ENCODE results near the gene DNAH3. TPM values are rescaled to one million over a fixed set of nuclear protein-coding genes. Genes with fewer than 3 reads are reported as not detected.

The DNAH3 gene
- total and polyA plus RNA-seq, 2 of the 13 experiments (the other 11 are each of a cell fraction or from before 2014, with no cell fraction given) = 0.07 to 0.08 TPM

DNA sequence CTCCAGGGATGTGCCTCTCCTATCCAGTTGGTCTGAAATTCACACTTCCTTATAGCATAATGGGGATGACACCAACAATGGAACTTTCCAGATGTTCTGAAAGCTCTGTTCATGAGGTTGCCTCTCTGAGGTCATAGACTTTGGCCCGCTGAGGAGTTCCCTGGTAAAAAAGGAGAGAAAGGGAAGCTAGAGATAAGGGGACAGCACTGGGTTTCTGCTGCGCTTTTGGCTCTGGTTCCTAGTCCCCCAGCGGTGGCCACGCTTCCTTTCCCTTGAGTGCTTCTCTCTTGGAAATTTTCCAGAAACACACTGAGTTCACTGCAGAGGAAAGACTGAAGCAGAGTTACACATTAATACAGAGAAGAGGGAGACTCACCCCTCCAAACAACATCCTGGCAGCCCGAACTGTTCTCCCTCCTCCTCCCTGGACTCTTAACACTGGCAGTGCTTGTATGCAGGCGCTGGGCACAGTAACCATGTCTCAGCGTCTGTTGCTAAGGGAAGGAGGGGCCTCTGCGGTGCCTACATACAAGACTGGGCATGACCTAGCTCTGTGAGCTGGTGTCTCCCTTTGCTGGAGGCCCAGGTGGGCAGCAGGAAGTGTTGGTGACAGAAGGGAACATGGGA lies at the start of gene DNAH3 (continued):
- TF ChIP-seq ZBTB46 (CRISPR knock-in tag; IDR thresholded peaks at IDR 0.05; ENCODE audit: borderline replicate concordance) (no peak), SSRP1 (CRISPR knock-in tag; IDR thresholded peaks at IDR 0.05) (0 out of 2 replicates have a peak, but pooled peaks have one; percentile 38), SAP130 (CRISPR knock-in tag; IDR thresholded peaks at IDR 0.05; ENCODE audit: low read depth) (peak; percentile 28), RXRA (CRISPR knock-in tag; IDR thresholded peaks at IDR 0.05) (peak; percentile 23; the same call in 1 of the 2 replicates), NR2F6 (IDR thresholded peaks at IDR 0.05) (no peak), NR2F6 (CRISPR knock-in tag; IDR thresholded peaks at IDR 0.05) (0 out of 2 replicates have a peak, but pooled peaks have one; percentile 9), FOSL2 (CRISPR knock-in tag; IDR thresholded peaks at IDR 0.05) (0 out of 2 replicates have a peak, but pooled peaks have one; percentile 5), ZNF644 (CRISPR knock-in tag; IDR thresholded peaks at IDR 0.05; ENCODE audit: low read depth) (0 out of 2 replicates have a peak, but pooled peaks have one; percentile 7)
- TF ChIP-seq, protein P1, sequence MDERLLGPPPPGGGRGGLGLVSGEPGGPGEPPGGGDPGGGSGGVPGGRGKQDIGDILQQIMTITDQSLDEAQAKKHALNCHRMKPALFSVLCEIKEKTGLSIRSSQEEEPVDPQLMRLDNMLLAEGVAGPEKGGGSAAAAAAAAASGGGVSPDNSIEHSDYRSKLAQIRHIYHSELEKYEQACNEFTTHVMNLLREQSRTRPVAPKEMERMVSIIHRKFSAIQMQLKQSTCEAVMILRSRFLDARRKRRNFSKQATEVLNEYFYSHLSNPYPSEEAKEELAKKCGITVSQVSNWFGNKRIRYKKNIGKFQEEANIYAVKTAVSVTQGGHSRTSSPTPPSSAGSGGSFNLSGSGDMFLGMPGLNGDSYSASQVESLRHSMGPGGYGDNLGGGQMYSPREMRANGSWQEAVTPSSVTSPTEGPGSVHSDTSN (CRISPR knock-in tag; IDR thresholded peaks at IDR 0.05) = no peak

- WGBS (ENCODE audit: low lambda C conversion rate) = 9% methylated on average over 5 of the region's 5 CpGs
- H3K9me3 ChIP-seq (ENCODE audit: low read length) = no peaks in the 10 kb centered on the region
- no peak overlapping the region for H3K4me2 ChIP-seq (ENCODE audit: low read depth, low read length)
- no peak overlapping the region for H3K27ac ChIP-seq (ENCODE audit: extremely low read length, insufficient read depth, low read length)
- no TSS peak for BruUV-seq (replicated peaks)
- no peaks in the 10 kb centered on the region for H3K36me3 ChIP-seq (replicated peaks in 1 of 2; ENCODE audit: control insufficient read depth in 1 of 2, insufficient read depth in 2 of 2, low read length in 2 of 2)
- ATAC-seq (no peak), DNase-seq (ENCODE audit: low spot score) (no peak), FAIRE-seq (no peak)
- H3K4me1 ChIP-seq (ENCODE audit: insufficient read depth, low read length) = peaks cover 8% of the 10 kb centered on the region; the same call in 1 of the 2 replicates
- CTCF ChIA-PET (ENCODE audit: low intra/inter-chr PET ratio, low total read pairs) = no interaction called here
- H3K4me3 ChIP-seq (replicated peaks in 1 of 3; ENCODE audit: insufficient read depth in 1 of 3, low read depth in 2 of 3, low read length in 3 of 3) = no peak overlapping the region
- intact Hi-C loops (cut with micrococcal nuclease; ENCODE audit: unreplicated experiment) = no loop called here
- no peak overlapping the region for H3K9ac ChIP-seq (ENCODE audit: insufficient read depth, low read depth, low read length)
- no peaks in the 10 kb centered on the region for H3K79me2 ChIP-seq (ENCODE audit: insufficient read depth, low read length)
- peaks cover 10 to 58% of the 10 kb centered on the region in 2 experiments for H3K27me3 ChIP-seq (ENCODE audit: control insufficient read depth in 1 of 2, insufficient read depth in 2 of 2, low read length in 2 of 2)
- in situ Hi-C loops (cut with HindIII; ENCODE audit: extremely low pct_ligation_motif_present, low pct_unique_long_range_greater_than_20kb) = no loop called here
- H2AFZ ChIP-seq (ENCODE audit: low read length) = no peak overlapping the region
- POLR2A ChIA-PET = interaction anchor here (1.3 kb wide), 1 partner anchor 34 kb away, joined by 5 read pairs; the partner anchor contains the start of gene ANKS4B
- no peaks in the 10 kb centered on the region for H4K20me1 ChIP-seq (ENCODE audit: insufficient read depth, low read length)
- TF ChIP-seq JDP2 (CRISPR knock-in tag; IDR thresholded peaks at IDR 0.05; ENCODE audit: borderline replicate concordance) (no peak), PITX1 (CRISPR knock-in tag; IDR thresholded peaks at IDR 0.05) (no peak), POGZ (CRISPR knock-in tag; IDR thresholded peaks at IDR 0.05) (no peak), STAT6 (CRISPR knock-in tag; IDR thresholded peaks at IDR 0.05; ENCODE audit: borderline replicate concordance) (no peak), U2AF1 (optimal IDR thresholded peaks at IDR 0.05; ENCODE audit: low read depth, low read length) (no peak), CEBPG (CRISPR knock-in tag; IDR thresholded peaks at IDR 0.05) (no peak), TBP (CRISPR knock-in tag; IDR thresholded peaks at IDR 0.05) (no peak), ZSCAN20 (CRISPR knock-in tag; IDR thresholded peaks at IDR 0.05; ENCODE audit: borderline replicate concordance) (no peak)
Observed at GRCh38 chr16:21199607-21200218, 49.1 kb upstream of the DNAH3 start.

All from HepG2 (cell line).